Measurements from ENCODE around the gene EFCAB8. TPM values are rescaled to one million over a fixed set of nuclear protein-coding genes. Genes with fewer than 3 reads are reported as not detected.
A peak's percentile ranks its signal among the peaks of the same experiment; 100 is the strongest.

EFCAB8 gene
- total RNA-seq, 2 donors from 2014 or later: 0.11 TPM; not detected in 1

GRCh38 chr20:32880635-32881034 lies 21.9 kb downstream of the EFCAB8 start:
- DNase-seq: no peak

GRCh38 chr20:32883081-32883480 lies 24.4 kb downstream of the EFCAB8 start:
- intact Hi-C loops (cut with DNase I, micrococcal nuclease): no loop called here
- ATAC-seq (no peak), DNase-seq (no peak)

More at GRCh38 chr20:32880635-32881034, 21.9 kb downstream of the EFCAB8 start:
- intact Hi-C loops (cut with DNase I, micrococcal nuclease): no loop called here
- ATAC-seq: no peak

GRCh38 chr20:32885185-32885584 lies 26.5 kb downstream of the EFCAB8 start:
- DNase-seq: no peak
- intact Hi-C loops (cut with DNase I, micrococcal nuclease): no loop called here
- ATAC-seq: no peak

GRCh38 chr20:32885952-32886351 lies 27.2 kb downstream of the EFCAB8 start:
- DNase-seq: no peak
- no peak for ATAC-seq
- intact Hi-C loops (cut with DNase I, micrococcal nuclease): no loop called here

GRCh38 chr20:32886652-32887051 lies 27.9 kb downstream of the EFCAB8 start:
- intact Hi-C loops (cut with DNase I, micrococcal nuclease): no loop called here
- DNase-seq (no peak), ATAC-seq (no peak)

GRCh38 chr20:32887492-32887891 lies 28.8 kb downstream of the EFCAB8 start:
- intact Hi-C loops (cut with DNase I, micrococcal nuclease): no loop called here
- ATAC-seq: no peak

GRCh38 chr20:32888636-32889035 lies 29.9 kb downstream of the EFCAB8 start:
- no peak for ATAC-seq
- no peak for DNase-seq
- intact Hi-C loops (cut with DNase I, micrococcal nuclease): no loop called here

More at GRCh38 chr20:32887492-32887891, 28.8 kb downstream of the EFCAB8 start:
- DNase-seq: no peak

GRCh38 chr20:32889281-32889680 lies 30.6 kb downstream of the EFCAB8 start:
- ATAC-seq (no peak), DNase-seq (no peak)
- intact Hi-C loops (cut with DNase I, micrococcal nuclease): no loop called here

GRCh38 chr20:32891491-32891890 lies 32.8 kb downstream of the EFCAB8 start:
- ATAC-seq (no peak), DNase-seq (no peak)
- intact Hi-C loops (cut with DNase I, micrococcal nuclease): no loop called here

GRCh38 chr20:32891926-32892660 lies 33.4 kb downstream of the EFCAB8 start:
- no peak for ATAC-seq
- DNase-seq: no peak
- intact Hi-C loops (cut with DNase I, micrococcal nuclease): no loop called here

GRCh38 chr20:32893263-32894025 lies 34.7 kb downstream of the EFCAB8 start:
- ATAC-seq: no peak
- intact Hi-C loops (cut with DNase I, micrococcal nuclease): no loop called here
- no peak for DNase-seq

- no peak for ATAC-seq
- intact Hi-C loops (cut with DNase I, micrococcal nuclease): no loop called here
- DNase-seq: peak in 1 of 2 donors; percentile 12
These were observed 35.3 kb downstream of the EFCAB8 start for GRCh38 chr20:32894026-32894483.

- intact Hi-C loops (cut with DNase I, micrococcal nuclease): no loop called here
- ATAC-seq: no peak
These were observed 36.1 kb downstream of the EFCAB8 start for GRCh38 chr20:32894711-32895355.

GRCh38 chr20:32896521-32897280 lies 38.0 kb downstream of the EFCAB8 start:
- ATAC-seq: no peak
- intact Hi-C loops (cut with DNase I, micrococcal nuclease): no loop called here
- no peak for DNase-seq

More at GRCh38 chr20:32894711-32895355, 36.1 kb downstream of the EFCAB8 start:
- no peak for DNase-seq

GRCh38 chr20:32898729-32899128 lies 40.0 kb downstream of the EFCAB8 start:
- no peak for ATAC-seq
- intact Hi-C loops (cut with DNase I, micrococcal nuclease): no loop called here
- no peak for DNase-seq

- intact Hi-C loops (cut with DNase I, micrococcal nuclease): loop anchor here (5.0 to 10.0 kb wide), 2 partner anchors 395 to 402 kb away; no protein-coding TSS in a partner anchor
These were observed 44.0 kb downstream of the EFCAB8 start for GRCh38 chr20:32902456-32903420.

GRCh38 chr20:32903666-32904175 lies 45.0 kb downstream of the EFCAB8 start:
- intact Hi-C loops (cut with DNase I, micrococcal nuclease): loop anchor here (5.0 to 10.0 kb wide), 2 partner anchors 394 to 401 kb away; no protein-coding TSS in a partner anchor
- ATAC-seq (no peak), DNase-seq (no peak)

More at GRCh38 chr20:32902456-32903420, 44.0 kb downstream of the EFCAB8 start:
- ATAC-seq (peak; percentile 70), DNase-seq (peak; percentile 29 to 51)

Measured in left colon (tissue), 2 donors.